DND-41 (cell line): Measurements from ENCODE around the gene ACP4.

Source experiments
- CTCF ChIP-seq: IDR thresholded peaks from 2 replicates; pipeline ENCODE4 v1.5.1; 2012; ENCODE audit warnings: borderline replicate concordance, low read length, moderate library complexity, mild to moderate bottlenecking; ENCODE audit not compliant: poor library complexity, severe bottlenecking; ENCODE audit errors: extremely low read depth
- EZH2 ChIP-seq: IDR thresholded peaks from 3 replicates; pipeline ENCODE4 v1.6.1; 2012; ENCODE audit warnings: borderline replicate concordance, low read depth, mild to moderate bottlenecking, moderate library complexity, low read length, inconsistent platforms; ENCODE audit not compliant: severe bottlenecking

GRCh38 chr19:50796128-50796633 is 6.0 kb downstream of the ACP4 start:
- TF ChIP-seq CTCF = peak; percentile 39
- TF ChIP-seq EZH2 = no peak
